Progenitor cell of endocrine pancreas (in vitro differentiated cells): Measurements from ENCODE around the gene GJB5. TPM values are rescaled to one million over a fixed set of nuclear protein-coding genes. Genes with fewer than 3 reads are reported as not detected.

Source experiments
- DNase-seq: peaks from one replicate; pipeline ENCODE4 v3.0.0; 2021; ENCODE audit warnings: low spot score; ENCODE audit not compliant: unreplicated experiment
- H3K27ac Mint-ChIP-seq: 2 replicates; pipeline ENCODE4 v1.8.0; 2021; ENCODE audit warnings: mild to moderate bottlenecking, moderate library complexity, mixed read lengths
- H3K27me3 Mint-ChIP-seq: 2 replicates; pipeline ENCODE4 v1.8.0; 2021; ENCODE audit warnings: mixed read lengths
- H3K36me3 Mint-ChIP-seq: 2 replicates; pipeline ENCODE4 v1.8.0; 2022; ENCODE audit warnings: mixed read lengths; ENCODE audit not compliant: insufficient read depth
- H3K4me1 Mint-ChIP-seq: 2 replicates; pipeline ENCODE4 v1.8.0; 2021; ENCODE audit warnings: low read depth, mixed read lengths
- H3K4me3 Mint-ChIP-seq: 2 replicates; pipeline ENCODE4 v1.8.0; 2021; ENCODE audit warnings: low read depth, mild to moderate bottlenecking, moderate library complexity, mixed read lengths
- H3K9me3 Mint-ChIP-seq: 2 replicates; pipeline ENCODE4 v1.8.0; 2021; ENCODE audit warnings: low read depth, mixed read lengths
- total RNA-seq: library from RNA; stranded (reverse); gene quantifications from 2 replicates; pipeline ENCODE4 v1.2.1, GENCODE V29; 2021
- TF ChIP-seq, protein P1 (sequence below): fragments of 200-600 bp; sonication (generic); IDR thresholded peaks from one replicate; pipeline ENCODE4 v1.5.0; 2021; ENCODE audit warnings: antibody characterized with exemption, mild to moderate bottlenecking; ENCODE audit not compliant: unreplicated experiment

Gene GJB5
- total RNA-seq, 1 donor from 2014 or later = not detected

DNA sequence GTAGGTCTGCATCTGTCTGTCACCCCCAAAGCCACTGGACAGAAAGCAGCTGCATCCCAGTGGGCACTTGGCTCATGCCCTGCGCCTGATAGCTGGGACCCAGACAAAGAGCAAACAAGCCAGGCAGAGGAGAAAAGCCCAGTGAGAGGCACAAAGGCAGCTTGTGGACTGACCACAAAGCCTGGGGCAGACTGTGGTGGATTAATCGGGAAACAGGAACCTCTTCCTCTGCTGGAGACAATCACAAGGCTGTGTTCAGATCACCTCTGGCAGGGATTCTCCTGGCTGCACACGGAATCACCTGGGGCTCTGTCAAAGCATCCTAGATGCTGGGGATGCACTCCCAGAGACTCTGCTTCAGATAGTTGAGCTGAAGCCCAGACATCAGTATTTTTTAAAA is 15.2 kb upstream of the GJB5 start:
- Mint-ChIP-seq H3K4me1 (peaks cover 13% of the 10 kb centered on the region), H3K27ac (no peak overlapping the region), H3K27me3 (peaks cover 33% of the 10 kb centered on the region), H3K36me3 (no peaks in the 10 kb centered on the region), H3K4me3 (no peak overlapping the region), H3K9me3 (no peaks in the 10 kb centered on the region)
- DNase-seq = no peak
- TF ChIP-seq, protein P1, sequence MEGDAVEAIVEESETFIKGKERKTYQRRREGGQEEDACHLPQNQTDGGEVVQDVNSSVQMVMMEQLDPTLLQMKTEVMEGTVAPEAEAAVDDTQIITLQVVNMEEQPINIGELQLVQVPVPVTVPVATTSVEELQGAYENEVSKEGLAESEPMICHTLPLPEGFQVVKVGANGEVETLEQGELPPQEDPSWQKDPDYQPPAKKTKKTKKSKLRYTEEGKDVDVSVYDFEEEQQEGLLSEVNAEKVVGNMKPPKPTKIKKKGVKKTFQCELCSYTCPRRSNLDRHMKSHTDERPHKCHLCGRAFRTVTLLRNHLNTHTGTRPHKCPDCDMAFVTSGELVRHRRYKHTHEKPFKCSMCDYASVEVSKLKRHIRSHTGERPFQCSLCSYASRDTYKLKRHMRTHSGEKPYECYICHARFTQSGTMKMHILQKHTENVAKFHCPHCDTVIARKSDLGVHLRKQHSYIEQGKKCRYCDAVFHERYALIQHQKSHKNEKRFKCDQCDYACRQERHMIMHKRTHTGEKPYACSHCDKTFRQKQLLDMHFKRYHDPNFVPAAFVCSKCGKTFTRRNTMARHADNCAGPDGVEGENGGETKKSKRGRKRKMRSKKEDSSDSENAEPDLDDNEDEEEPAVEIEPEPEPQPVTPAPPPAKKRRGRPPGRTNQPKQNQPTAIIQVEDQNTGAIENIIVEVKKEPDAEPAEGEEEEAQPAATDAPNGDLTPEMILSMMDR = no peak

DNA sequence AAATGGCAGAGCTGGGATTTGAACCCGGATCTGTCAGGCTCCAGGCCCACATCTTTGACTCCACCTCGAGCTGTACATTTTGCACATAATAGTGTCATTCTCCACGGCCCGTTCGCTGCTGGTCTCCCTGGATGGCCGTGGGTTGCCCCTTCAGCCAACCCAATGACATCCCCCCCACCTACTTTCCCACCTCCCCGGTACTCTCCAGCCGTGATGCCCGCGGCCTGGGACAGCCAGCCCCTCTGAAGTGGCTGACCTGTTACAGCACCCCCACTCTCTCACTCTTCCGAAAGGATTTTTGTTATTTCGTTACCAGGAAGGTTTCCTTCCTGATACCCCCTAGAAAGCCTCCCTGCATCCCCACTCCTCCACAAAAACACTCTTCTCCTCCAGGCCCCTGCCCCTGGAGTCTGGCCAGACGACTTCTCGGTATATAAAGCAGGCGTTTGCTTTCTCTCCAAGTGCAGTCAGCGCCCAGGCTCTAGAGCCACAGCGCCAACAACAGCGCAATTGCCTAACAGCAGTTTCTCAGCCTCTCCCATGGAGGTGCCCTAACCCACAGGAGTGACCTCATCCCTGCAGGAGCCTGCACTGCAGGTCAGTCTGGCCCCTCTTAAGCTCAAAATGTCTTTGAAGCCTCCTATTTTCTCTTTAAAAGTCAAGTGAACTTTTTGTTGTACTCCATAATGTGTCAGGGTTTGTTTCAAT is 14.5 kb upstream of the GJB5 start:
- Mint-ChIP-seq H3K4me3 (no peak overlapping the region), H3K27ac (peak overlapping the region; percentile 92), H3K36me3 (no peaks in the 10 kb centered on the region), H3K9me3 (no peaks in the 10 kb centered on the region), H3K27me3 (peaks cover 37% of the 10 kb centered on the region), H3K4me1 (peaks cover 13% of the 10 kb centered on the region)
- TF ChIP-seq, protein P1 = peak; percentile 24
- DNase-seq = no peak

DNA sequence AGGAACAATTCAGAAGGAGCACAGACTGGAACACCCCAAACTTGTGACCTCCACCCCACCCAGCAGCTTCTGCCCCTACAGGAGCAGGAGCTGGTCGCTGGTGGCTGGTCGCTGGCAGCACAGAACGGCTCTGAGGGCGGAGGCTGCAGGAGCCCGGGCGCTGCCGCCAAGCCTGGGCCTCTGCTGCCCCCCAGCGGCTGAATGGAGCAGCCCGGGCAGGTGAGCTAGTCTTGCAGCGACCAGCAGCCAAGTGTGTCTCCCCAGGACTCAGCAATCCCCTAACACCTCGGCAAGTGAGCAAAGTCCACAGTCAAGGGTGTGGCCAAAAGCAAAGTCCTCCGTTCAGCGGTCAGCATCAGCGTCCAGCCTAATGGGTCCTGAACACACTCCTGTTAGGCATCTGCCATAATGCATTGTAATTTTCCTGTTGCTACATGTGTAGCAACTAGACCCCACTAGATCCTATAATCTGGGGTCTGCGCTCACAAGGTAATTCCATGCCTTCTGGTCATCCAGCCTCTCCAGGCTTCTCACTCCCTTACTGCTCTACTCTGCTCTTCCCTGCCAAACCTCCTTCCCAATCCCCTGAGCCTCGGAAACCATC is 12.1 kb upstream of the GJB5 start:
- Mint-ChIP-seq H3K27me3 (peaks cover 41% of the 10 kb centered on the region), H3K4me3 (no peak overlapping the region), H3K4me1 (peaks cover 13% of the 10 kb centered on the region), H3K36me3 (no peaks in the 10 kb centered on the region), H3K27ac (peak overlapping the region; percentile 53), H3K9me3 (no peaks in the 10 kb centered on the region)
- TF ChIP-seq, protein P1 = peak; percentile 97
- DNase-seq = peak; percentile 94

DNA sequence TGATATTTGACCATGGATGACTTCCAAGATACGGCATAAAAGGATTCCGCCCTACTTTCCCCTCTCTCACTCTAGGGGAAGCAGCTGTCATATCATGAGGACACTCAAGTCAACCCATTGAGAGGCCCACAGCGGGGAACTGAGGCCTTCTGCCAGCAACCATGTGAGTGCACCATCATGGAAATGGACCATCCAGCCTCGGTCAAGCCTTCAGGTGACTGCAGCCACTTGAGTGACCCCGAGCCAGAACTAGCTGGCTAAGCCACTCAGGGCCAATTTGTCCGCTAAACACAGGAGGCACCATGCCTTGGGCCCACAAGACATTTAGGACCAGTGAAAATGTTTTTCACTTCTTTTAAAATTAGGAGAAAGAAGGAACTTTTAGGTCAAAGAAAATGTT is 11.1 kb upstream of the GJB5 start:
- no peaks in the 10 kb centered on the region for H3K9me3 Mint-ChIP-seq
- H3K27ac Mint-ChIP-seq = no peak overlapping the region
- TF ChIP-seq, protein P1 = no peak
- H3K27me3 Mint-ChIP-seq = peaks cover 51% of the 10 kb centered on the region
- peaks cover 13% of the 10 kb centered on the region for H3K4me1 Mint-ChIP-seq
- H3K36me3 Mint-ChIP-seq = no peaks in the 10 kb centered on the region
- H3K4me3 Mint-ChIP-seq = no peak overlapping the region
- no peak for DNase-seq

DNA sequence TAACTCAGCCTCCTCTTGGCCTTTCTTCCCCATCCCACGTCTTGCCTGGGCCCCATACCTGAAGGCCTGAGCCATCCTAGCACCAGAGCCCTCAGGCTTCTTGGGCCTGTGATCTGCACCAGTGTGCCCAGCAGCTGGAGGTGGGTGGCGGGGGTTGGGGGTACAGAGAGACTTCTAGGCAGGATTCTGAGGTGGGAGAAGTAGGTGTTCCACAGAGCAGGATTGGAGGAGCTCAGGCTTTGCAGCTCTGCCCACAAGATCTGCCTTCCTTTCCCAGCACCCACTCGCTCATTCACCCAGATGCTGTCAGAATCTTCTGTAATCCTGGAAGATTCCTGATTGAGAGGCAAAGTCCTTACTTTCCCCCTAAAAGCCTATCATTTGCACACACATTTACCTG is 10.0 kb upstream of the GJB5 start:
- TF ChIP-seq, protein P1 = no peak
- DNase-seq = no peak
- H3K4me1 Mint-ChIP-seq = peaks cover 14% of the 10 kb centered on the region
- H3K27ac Mint-ChIP-seq = no peak overlapping the region
- no peaks in the 10 kb centered on the region for H3K36me3 Mint-ChIP-seq
- H3K9me3 Mint-ChIP-seq = no peaks in the 10 kb centered on the region
- H3K27me3 Mint-ChIP-seq = peaks cover 53% of the 10 kb centered on the region
- no peak overlapping the region for H3K4me3 Mint-ChIP-seq
